WTC11 (cell line): ENCODE measurements around the gene IQSEC1.

Experiments
- CREM ChIP-seq: sonication (generic); formaldehyde crosslinking; IDR thresholded peaks from 2 replicates; pipeline ENCODE4 v1.8.1; 2022; ENCODE audit warnings: mild to moderate bottlenecking, missing genetic modification reagents, moderate library complexity
- FOXP4 ChIP-seq: sonication (generic); formaldehyde crosslinking; IDR thresholded peaks from 2 replicates; pipeline ENCODE4 v1.8.0; 2022; ENCODE audit warnings: mild to moderate bottlenecking, missing genetic modification reagents
- JUN ChIP-seq: sonication (generic); formaldehyde crosslinking; IDR thresholded peaks from 2 replicates; pipeline ENCODE4 v1.8.0; 2023; ENCODE audit warnings: mild to moderate bottlenecking, missing genetic modification reagents
- MAX ChIP-seq: sonication (generic); formaldehyde crosslinking; IDR thresholded peaks from 2 replicates; pipeline ENCODE4 v1.8.0; 2022; ENCODE audit warnings: mild to moderate bottlenecking, missing genetic modification reagents
- ZBTB21 ChIP-seq: sonication (generic); formaldehyde crosslinking; IDR thresholded peaks from 2 replicates; pipeline ENCODE4 v1.8.1; 2023; ENCODE audit warnings: mild to moderate bottlenecking, missing genetic modification reagents, borderline replicate concordance
- ZMAT4 ChIP-seq: fragments of 250-450 bp; sonication (Bioruptor Pico); IDR thresholded peaks from 2 replicates; pipeline ENCODE4 v1.9.0; 2021; ENCODE audit warnings: mild to moderate bottlenecking
- TF ChIP-seq, protein P1 (sequence below): sonication (generic); formaldehyde crosslinking; IDR thresholded peaks from 2 replicates; pipeline ENCODE4 v1.8.0; 2022; ENCODE audit warnings: mild to moderate bottlenecking, missing genetic modification reagents

- TF ChIP-seq ZMAT4 (CRISPR knock-in tag) = no peak
- TF ChIP-seq MAX (CRISPR knock-in tag) = no peak
- no peak for TF ChIP-seq JUN
- no peak for TF ChIP-seq CREM
- no peak for TF ChIP-seq ZBTB21
- no peak for TF ChIP-seq FOXP4 (CRISPR knock-in tag)
- TF ChIP-seq, protein P1, sequence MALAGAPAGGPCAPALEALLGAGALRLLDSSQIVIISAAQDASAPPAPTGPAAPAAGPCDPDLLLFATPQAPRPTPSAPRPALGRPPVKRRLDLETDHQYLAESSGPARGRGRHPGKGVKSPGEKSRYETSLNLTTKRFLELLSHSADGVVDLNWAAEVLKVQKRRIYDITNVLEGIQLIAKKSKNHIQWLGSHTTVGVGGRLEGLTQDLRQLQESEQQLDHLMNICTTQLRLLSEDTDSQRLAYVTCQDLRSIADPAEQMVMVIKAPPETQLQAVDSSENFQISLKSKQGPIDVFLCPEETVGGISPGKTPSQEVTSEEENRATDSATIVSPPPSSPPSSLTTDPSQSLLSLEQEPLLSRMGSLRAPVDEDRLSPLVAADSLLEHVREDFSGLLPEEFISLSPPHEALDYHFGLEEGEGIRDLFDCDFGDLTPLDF (CRISPR knock-in tag) = no peak
Observed at GRCh38 chr3:13032206-13032605, 41.0 kb downstream of the IQSEC1 start.
